BE2C (cell line): ENCODE results near the gene CDH13.

Source experiments
- DNase-seq: peaks from one replicate; pipeline ENCODE4 v3.0.0-alpha.2; 2020
- H3K27me3 ChIP-seq: fragments of 250-450 bp; sonication (Bioruptor Pico); 2 replicates; pipeline ENCODE4 v1.5.1; 2020; ENCODE audit warnings: mild to moderate bottlenecking
- H3K36me3 ChIP-seq: fragments of 250-450 bp; sonication (Bioruptor Pico); 2 replicates; pipeline ENCODE4 v1.5.1; 2020; ENCODE audit warnings: mild to moderate bottlenecking
- H3K4me1 ChIP-seq: fragments of 250-450 bp; sonication (Bioruptor Pico); 2 replicates; pipeline ENCODE4 v1.5.1; 2020
- H3K4me3 ChIP-seq: 2 replicates; pipeline ENCODE4 v1.5.1; 2011; ENCODE audit warnings: low read depth, low read length
- H3K9me3 ChIP-seq: fragments of 250-450 bp; sonication (Bioruptor Pico); 2 replicates; pipeline ENCODE4 v1.5.1; 2020
- CTCF ChIP-seq: IDR thresholded peaks from 2 replicates; pipeline ENCODE4 v1.5.1; 2012; ENCODE audit warnings: mild to moderate bottlenecking, low read depth, low read length

The CDH13 gene

DNA sequence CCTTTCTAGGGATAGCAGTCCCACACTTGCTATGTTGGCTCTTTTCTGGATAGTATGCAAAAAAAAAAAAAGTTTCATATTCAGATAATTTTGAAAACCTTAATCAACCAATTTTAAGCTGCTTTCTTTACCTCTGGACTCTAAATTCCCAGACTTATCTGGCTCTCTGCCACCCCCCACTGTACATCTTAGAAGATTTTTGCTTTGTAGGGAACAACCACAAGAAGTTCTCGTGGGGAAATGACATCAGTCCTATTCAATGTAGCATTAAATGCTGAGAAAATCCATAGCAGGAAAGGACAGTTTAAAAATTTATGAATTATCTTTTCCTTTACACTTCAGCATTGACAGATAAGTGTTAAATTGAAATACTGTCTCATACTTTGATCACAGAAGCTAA is 618.3 kb downstream of the CDH13 start:
- no peak for DNase-seq
- no peak for TF ChIP-seq CTCF
- Histone ChIP-seq H3K36me3 (no peaks in the 10 kb centered on the region), H3K4me3 (no peak overlapping the region), H3K9me3 (no peaks in the 10 kb centered on the region; the same call in 1 of the 2 replicates), H3K4me1 (no peaks in the 10 kb centered on the region), H3K27me3 (no peaks in the 10 kb centered on the region)

GRCh38 chr16:83247767-83248372 is 621.1 kb downstream of the CDH13 start:
- no peak overlapping the region for H3K4me3 ChIP-seq
- no peaks in the 10 kb centered on the region for H3K36me3 ChIP-seq
- H3K27me3 ChIP-seq: no peaks in the 10 kb centered on the region
- H3K9me3 ChIP-seq: no peaks in the 10 kb centered on the region; the same call in 1 of the 2 replicates
- H3K4me1 ChIP-seq: no peaks in the 10 kb centered on the region
- TF ChIP-seq CTCF: no peak
- no peak for DNase-seq

GRCh38 chr16:83248735-83249463 is 622.1 kb downstream of the CDH13 start:
- Histone ChIP-seq H3K4me1 (no peaks in the 10 kb centered on the region), H3K4me3 (no peak overlapping the region), H3K9me3 (no peaks in the 10 kb centered on the region; the same call in 1 of the 2 replicates), H3K36me3 (no peaks in the 10 kb centered on the region), H3K27me3 (no peaks in the 10 kb centered on the region)
- no peak for TF ChIP-seq CTCF
- DNase-seq: no peak

DNA sequence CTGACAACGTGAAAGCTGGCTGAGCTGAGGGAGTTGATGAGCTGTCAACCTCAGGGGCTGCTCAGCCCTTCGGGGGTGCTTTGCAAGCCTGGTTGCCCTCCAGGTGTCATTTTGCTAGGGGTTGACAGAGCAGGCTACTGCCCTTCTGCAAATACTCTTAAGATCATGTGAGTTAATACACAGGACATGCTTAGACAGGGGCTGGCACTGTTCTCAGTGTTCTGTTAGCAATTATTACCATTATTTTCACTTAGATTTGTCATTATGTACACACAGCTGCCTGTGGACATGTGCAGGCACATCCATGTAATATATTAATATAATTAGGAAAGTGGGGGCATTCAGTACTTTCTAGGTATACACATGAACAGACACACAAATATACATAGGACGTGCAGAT is 626.8 kb downstream of the CDH13 start:
- Histone ChIP-seq H3K36me3 (no peaks in the 10 kb centered on the region), H3K4me3 (no peak overlapping the region), H3K4me1 (no peaks in the 10 kb centered on the region), H3K9me3 (no peaks in the 10 kb centered on the region), H3K27me3 (no peaks in the 10 kb centered on the region)
- no peak for TF ChIP-seq CTCF
- no peak for DNase-seq

GRCh38 chr16:83258366-83258928 is 631.7 kb downstream of the CDH13 start:
- Histone ChIP-seq H3K4me1 (no peaks in the 10 kb centered on the region), H3K4me3 (no peak overlapping the region), H3K27me3 (no peaks in the 10 kb centered on the region), H3K9me3 (no peaks in the 10 kb centered on the region), H3K36me3 (no peaks in the 10 kb centered on the region)
- DNase-seq: no peak
- TF ChIP-seq CTCF: no peak
